Suppressor macrophage treated with lipopolysaccharide for 4 hours (primary cell): ENCODE measurements around the gene CRIM1.

ENCODE experiments used
- DNase-seq: peaks from one replicate; pipeline ENCODE4 v3.0.0-alpha.2; 2020

Gene CRIM1

GRCh38 chr2:36374585-36374984 lies 19.0 kb downstream of the CRIM1 start:
- no peak for DNase-seq

GRCh38 chr2:36376319-36376765 lies 20.8 kb downstream of the CRIM1 start:
- no peak for DNase-seq

GRCh38 chr2:36376992-36377738 lies 21.6 kb downstream of the CRIM1 start:
- DNase-seq: no peak

- no peak for DNase-seq
Observed at GRCh38 chr2:36379710-36380448, 24.3 kb downstream of the CRIM1 start.

GRCh38 chr2:36380624-36381481 lies 25.3 kb downstream of the CRIM1 start:
- DNase-seq: peak; percentile 35

- no peak for DNase-seq
Observed at GRCh38 chr2:36381993-36382392, 26.4 kb downstream of the CRIM1 start.

- no peak for DNase-seq
Observed at GRCh38 chr2:36382472-36382871, 26.9 kb downstream of the CRIM1 start.

- DNase-seq: no peak
Observed at GRCh38 chr2:36383726-36384125, 28.1 kb downstream of the CRIM1 start.

GRCh38 chr2:36384454-36384853 lies 28.9 kb downstream of the CRIM1 start:
- DNase-seq: no peak

GRCh38 chr2:36385603-36386002 lies 30.0 kb downstream of the CRIM1 start:
- no peak for DNase-seq

GRCh38 chr2:36387258-36387916 lies 31.8 kb downstream of the CRIM1 start:
- peak; percentile 6 for DNase-seq

- no peak for DNase-seq
Observed at GRCh38 chr2:36388472-36388871, 32.9 kb downstream of the CRIM1 start.

- no peak for DNase-seq
Observed at GRCh38 chr2:36389091-36389564, 33.5 kb downstream of the CRIM1 start.

GRCh38 chr2:36389577-36389976 lies 34.0 kb downstream of the CRIM1 start:
- no peak for DNase-seq

GRCh38 chr2:36392571-36393255 lies 37.1 kb downstream of the CRIM1 start:
- DNase-seq: no peak

GRCh38 chr2:36393738-36394256 lies 38.2 kb downstream of the CRIM1 start:
- DNase-seq: no peak

- DNase-seq: no peak
Observed at GRCh38 chr2:36394804-36395203, 39.2 kb downstream of the CRIM1 start.

- DNase-seq: no peak
Observed at GRCh38 chr2:36395866-36396265, 40.3 kb downstream of the CRIM1 start.

GRCh38 chr2:36396878-36397539 lies 41.4 kb downstream of the CRIM1 start:
- no peak for DNase-seq

- DNase-seq: no peak
Observed at GRCh38 chr2:36397728-36398413, 42.3 kb downstream of the CRIM1 start.

- no peak for DNase-seq
Observed at GRCh38 chr2:36399050-36399449, 43.5 kb downstream of the CRIM1 start.
